B cell (primary cell): ENCODE data around the gene TMPRSS5. TPM values are rescaled to one million over a fixed set of nuclear protein-coding genes. Genes with fewer than 3 reads are reported as not detected.

Experiments used
- ATAC-seq: fragments of 200-7000 bp; cut with Tn5 transposase; one replicate; pipeline ENCODE4 v1.10.0; 2021; ENCODE audit warnings: low read depth, mild to moderate bottlenecking, moderate number of reproducible peaks, moderate library complexity
- CTCF ChIA-PET: fragments of 350-600 bp; sonication (Branson Sonifier 250); formaldehyde crosslinking; loops from one replicate; lab custom pipeline; 2021; ENCODE audit warnings: antibody characterized with exemption, inconsistent platforms; lab: Charles Lee
- POLR2A ChIA-PET: fragments of 350-600 bp; sonication (Branson Sonifier 250); formaldehyde crosslinking; loops from one replicate; lab custom pipeline; 2021; ENCODE audit warnings: antibody characterized with exemption; lab: Charles Lee
- DNase-seq: peaks from one replicate; pipeline ENCODE4 v3.0.0; 2013
- H2AFZ ChIP-seq: 2 replicates; pipeline ENCODE4 v1.6.1; 2012; ENCODE audit warnings: mild to moderate bottlenecking, low read depth, low read length; ENCODE audit not compliant: insufficient read depth, poor library complexity, severe bottlenecking
- H3K27ac ChIP-seq, 2 donors: 1 replicate in 1 of 2; 2 replicates in 1 of 2; pipeline ENCODE4 v1.5.1; 2012 to 2013; ENCODE audit warnings: low read length in 2 of 2, mild to moderate bottlenecking in 2 of 2, moderate library complexity in 1 of 2
- H3K27me3 ChIP-seq, 4 experiments: fragments of 200-600 bp in 1 of 4; sonication (generic) in 1 of 4; replicated peaks in 1 of 4; 1 replicate in 2 of 4; 2 replicates in 2 of 4; pipeline versions ENCODE4 v1.6.1 to v1.7.0; 2013 to 2016; ENCODE audit warnings: low read length in 3 of 4, mild to moderate bottlenecking in 2 of 4, mixed read lengths in 1 of 4, moderate library complexity in 1 of 4; ENCODE audit not compliant: insufficient read depth in 4 of 4, control insufficient read depth in 3 of 4; ENCODE audit errors: control extremely low read depth in 1 of 4
- H3K36me3 ChIP-seq, 2 experiments: replicated peaks in 1 of 2; 1 replicate in 1 of 2; 2 replicates in 1 of 2; pipeline versions ENCODE4 v1.6.1 to v1.7.1; 2013; ENCODE audit warnings: low read length in 1 of 2; ENCODE audit not compliant: insufficient read depth in 2 of 2, control insufficient read depth in 1 of 2; ENCODE audit errors: control extremely low read depth in 1 of 2, extremely low read depth in 1 of 2
- H3K4me1 ChIP-seq, 2 donors: fragments of 200-600 bp in 1 of 2; sonication (generic) in 1 of 2; 1 replicate in 1 of 2; 2 replicates in 1 of 2; pipeline versions ENCODE4 v1.5.1 to v1.6.1; 2013 to 2017; ENCODE audit warnings: low read length in 2 of 2; ENCODE audit not compliant: control insufficient read depth in 2 of 2, insufficient read depth in 2 of 2
- H3K4me2 ChIP-seq: replicated peaks from 2 replicates; pipeline ENCODE3; 2012; ENCODE audit warnings: mild to moderate bottlenecking, low read depth, low read length; ENCODE audit not compliant: poor library complexity, severe bottlenecking
- H3K4me3 ChIP-seq, 5 experiments: fragments of 200-600 bp in 1 of 5; sonication (generic) in 1 of 5; 1 replicate in 3 of 5; 2 replicates in 2 of 5; pipeline versions ENCODE4 v1.5.1 to v1.7.0; 2011 to 2016; ENCODE audit warnings: low read length in 4 of 5, mild to moderate bottlenecking in 4 of 5, low read depth in 2 of 5, control low read depth in 1 of 5, moderate library complexity in 1 of 5; ENCODE audit not compliant: insufficient read depth in 1 of 5; ENCODE audit errors: control extremely low read depth in 1 of 5, extremely low read depth in 1 of 5
- H3K79me2 ChIP-seq: fragments of 200-600 bp; sonication (generic); one replicate; pipeline ENCODE4 v1.6.0; 2016; ENCODE audit warnings: low read length; ENCODE audit not compliant: control insufficient read depth, insufficient read depth
- H3K9ac ChIP-seq: fragments of 200-600 bp; sonication (generic); 2 replicates; pipeline ENCODE4 v1.6.1; 2017; ENCODE audit warnings: mild to moderate bottlenecking, low read length, moderate library complexity
- H3K9me3 ChIP-seq, 3 donors: one replicate each; pipeline versions ENCODE4 v1.6.1 to v1.7.1; 2013; ENCODE audit warnings: low read length in 2 of 3; ENCODE audit not compliant: control insufficient read depth in 2 of 3, insufficient read depth in 1 of 3; ENCODE audit errors: control extremely low read depth in 1 of 3
- H4K20me1 ChIP-seq: 2 replicates; pipeline ENCODE4 v1.6.0; 2012; ENCODE audit warnings: mild to moderate bottlenecking, low read length; ENCODE audit not compliant: insufficient read depth, control insufficient read depth, poor library complexity, severe bottlenecking
- H3K27ac Mint-ChIP-seq: one replicate; pipeline ENCODE4 v1.8.0; 2021; ENCODE audit warnings: mixed read lengths
- H3K27me3 Mint-ChIP-seq: one replicate; pipeline ENCODE4 v1.8.0; 2021; ENCODE audit warnings: mixed read lengths
- H3K4me1 Mint-ChIP-seq: one replicate; pipeline ENCODE4 v1.8.0; 2021; ENCODE audit warnings: mixed read lengths
- H3K4me3 Mint-ChIP-seq: one replicate; pipeline ENCODE4 v1.8.0; 2021; ENCODE audit warnings: mixed read lengths
- H3K9me3 Mint-ChIP-seq: one replicate; pipeline ENCODE4 v1.8.0; 2022; ENCODE audit warnings: mixed read lengths; ENCODE audit not compliant: insufficient read depth
- CTCF ChIP-seq: fragments of 200-600 bp; IDR thresholded peaks from one replicate; pipeline ENCODE4 v1.8.0; 2022; ENCODE audit warnings: antibody characterized with exemption, mild to moderate bottlenecking
- EZH2 ChIP-seq: IDR thresholded peaks from 2 replicates; pipeline ENCODE4 v1.6.1; 2012; ENCODE audit warnings: borderline replicate concordance, low read depth, mild to moderate bottlenecking, moderate library complexity, low read length; ENCODE audit not compliant: insufficient read depth, poor library complexity, severe bottlenecking
- WGBS: methylation state at CpG from one replicate; pipeline ENCODE4 v1.1.5; 2013; ENCODE audit warnings: missing lambda C conversion rate; ENCODE audit not compliant: insufficient coverage; 5-methylcytosine and 5-hydroxymethylcytosine counted together
- intact Hi-C: fragments of 100-400 bp; cut with micrococcal nuclease; formaldehyde crosslinking; loops from one replicate; pipeline ENCODE4 v1.10.0; 2022
- polyA plus RNA-seq: library from polyadenylated mRNA; depleted of rRNA; stranded (reverse); fragments of >200 nt; gene quantifications from 2 replicates; pipeline ENCODE4 v1.2.3, GENCODE V29; 2012
- total RNA-seq, 2 donors: library from RNA; stranded (reverse); fragments of 120-200 nt in 1 of 2; gene quantifications; 1 replicate in 1 of 2; 2 replicates in 1 of 2; pipeline versions ENCODE4 v1.2.3 to v1.2.4, GENCODE V29; 2013 to 2022

The TMPRSS5 gene
- total and polyA plus RNA-seq, 2 donors (not counting 1 experiment from before 2014, with no cell fraction given), result 0.74 to 0.86 TPM

- DNase-seq (no peak), ATAC-seq (no peak)
- H3K9ac ChIP-seq, result no peak overlapping the region
- Mint-ChIP-seq H3K4me1 (no peaks in the 10 kb centered on the region), H3K9me3 (no peaks in the 10 kb centered on the region), H3K4me3 (no peak overlapping the region), H3K27ac (no peak overlapping the region), H3K27me3 (peaks cover 11% of the 10 kb centered on the region)
- no peaks in the 10 kb centered on the region for H4K20me1 ChIP-seq
- no peak overlapping the region for H2AFZ ChIP-seq
- H3K36me3 ChIP-seq, result no peaks in the 10 kb centered on the region
- no peaks in the 10 kb centered on the region for H3K9me3 ChIP-seq
- no peaks in the 10 kb centered on the region for H3K27me3 ChIP-seq
- POLR2A ChIA-PET, result no interaction called here
- no peaks in the 10 kb centered on the region for H3K79me2 ChIP-seq
- CTCF ChIA-PET, result no interaction called here
- H3K4me2 ChIP-seq, result no peak overlapping the region
- no peak overlapping the region for H3K27ac ChIP-seq
- H3K4me3 ChIP-seq, result no peak overlapping the region
- intact Hi-C loops, result no loop called here
- H3K4me1 ChIP-seq, result no peaks in the 10 kb centered on the region
- 95% methylated on average over 2 of the region's 5 CpGs for WGBS
- TF ChIP-seq CTCF, result no peak
- TF ChIP-seq EZH2, result no peak
Measured at GRCh38 chr11:113655771-113656170, 50.3 kb downstream of the TMPRSS5 start.

- intact Hi-C loops, result no loop called here
- TF ChIP-seq EZH2, result no peak
- no peak for TF ChIP-seq CTCF
- Histone ChIP-seq H3K9ac (no peak overlapping the region), H3K4me1 (no peaks in the 10 kb centered on the region), H3K4me3 (no peak overlapping the region), H4K20me1 (no peaks in the 10 kb centered on the region), H3K27me3 (no peaks in the 10 kb centered on the region), H2AFZ (no peak overlapping the region), H3K36me3 (no peaks in the 10 kb centered on the region), H3K79me2 (no peaks in the 10 kb centered on the region), H3K9me3 (peaks cover 0 to 10% (median 0%) of the 10 kb centered on the region in 3 donors), H3K4me2 (no peak overlapping the region), H3K27ac (no peak overlapping the region)
- CTCF ChIA-PET, result no interaction called here
- WGBS, result 78% methylated on average over 4 of the region's 5 CpGs
- no peak overlapping the region for H3K4me3 Mint-ChIP-seq
- POLR2A ChIA-PET, result no interaction called here
- no peaks in the 10 kb centered on the region for H3K9me3 Mint-ChIP-seq
- DNase-seq (no peak), ATAC-seq (no peak)
- H3K4me1 Mint-ChIP-seq, result no peaks in the 10 kb centered on the region
- peaks cover 11% of the 10 kb centered on the region for H3K27me3 Mint-ChIP-seq
- no peak overlapping the region for H3K27ac Mint-ChIP-seq
Measured at GRCh38 chr11:113651023-113651422, 55.1 kb downstream of the TMPRSS5 start.
